ENCODE data around the gene IKZF2. TPM values are rescaled to one million over a fixed set of nuclear protein-coding genes. Genes with fewer than 3 reads are reported as not detected.

Gene IKZF2
- total RNA-seq, 1 experiment from 2014 or later = 1.6 TPM

- Histone ChIP-seq H2AFZ (ENCODE audit: low read depth, low read length, poor library complexity, severe bottlenecking) (no peak overlapping the region), H3K4me3 (replicated peaks in 1 of 2; ENCODE audit: low read depth in 1 of 2, low read length in 2 of 2) (no peak overlapping the region), H3K79me2 (ENCODE audit: insufficient read depth, low read length) (no peaks in the 10 kb centered on the region), H3K36me3 (ENCODE audit: control insufficient read depth in 1 of 2, insufficient read depth in 2 of 2, low read length in 2 of 2) (no peaks in the 10 kb centered on the region), H3K9me3 (ENCODE audit: control insufficient read depth in 1 of 2, insufficient read depth in 1 of 2, low read depth in 1 of 2, low read length in 2 of 2) (no peaks in the 10 kb centered on the region), H3K4me2 (ENCODE audit: low read length) (no peak overlapping the region), H3K27me3 (ENCODE audit: insufficient read depth, low read length) (no peaks in the 10 kb centered on the region), H3K9me2 (ENCODE audit: insufficient read depth) (no peaks in the 10 kb centered on the region), H3K4me1 (ENCODE audit: control insufficient read depth in 1 of 2, insufficient read depth in 2 of 2, low read length in 2 of 2) (peaks cover 0 to 2% of the 10 kb centered on the region in 2 experiments; a peak in 1 of 4 replicates), H3K27ac (ENCODE audit: low read depth, low read length) (no peak overlapping the region), H4K20me1 (ENCODE audit: insufficient read depth) (no peaks in the 10 kb centered on the region), H3K9ac (ENCODE audit: low read length) (no peak overlapping the region)
- no peak for DNase-seq (ENCODE audit: low read depth, low spot score)
- POLR2A ChIA-PET = no interaction called here
- CTCF ChIA-PET = no interaction called here
- intact Hi-C loops (cut with micrococcal nuclease) = no loop called here
- ATAC-seq = no peak
- no peak for TF ChIP-seq REST (IDR thresholded peaks at IDR 0.05; ENCODE audit: low read depth)
- TF ChIP-seq MAX (IDR thresholded peaks at IDR 0.05) = no peak
- TF ChIP-seq POLR2AphosphoS5 (IDR thresholded peaks at IDR 0.05; ENCODE audit: low read depth, low read length) = no peak
- no peak for TF ChIP-seq ZBTB33 (IDR thresholded peaks at IDR 0.05; ENCODE audit: extremely low read depth, insufficient replicate concordance, low read length)
- no peak for TF ChIP-seq FOSL1 (IDR thresholded peaks at IDR 0.05; ENCODE audit: low read depth)
- TF ChIP-seq EZH2 (IDR thresholded peaks at IDR 0.05) = no peak
- no peak for TF ChIP-seq SIN3A (IDR thresholded peaks at IDR 0.05; ENCODE audit: low read depth)
- no peak for TF ChIP-seq CTCF (IDR thresholded peaks at IDR 0.05 in 2 of 3, conservative IDR thresholded peaks at IDR 0.05 in 1 of 3; ENCODE audit: borderline replicate concordance in 1 of 3, insufficient read depth in 1 of 3, low read depth in 2 of 3, low read length in 2 of 3)
- TF ChIP-seq TCF7L2 (IDR thresholded peaks at IDR 0.05; ENCODE audit: borderline replicate concordance, extremely low read depth, insufficient read depth, insufficient read length) = no peak
- TF ChIP-seq CBX3 (IDR thresholded peaks at IDR 0.05; ENCODE audit: low read depth) = no peak
- no peak for TF ChIP-seq SRF (IDR thresholded peaks at IDR 0.05; ENCODE audit: low read depth)
- TF ChIP-seq CEBPB (IDR thresholded peaks at IDR 0.05; ENCODE audit: low read depth) = no peak
- no peak for TF ChIP-seq EZH2phosphoT487 (IDR thresholded peaks at IDR 0.05; ENCODE audit: borderline replicate concordance)
- no peak for TF ChIP-seq POLR2A (IDR thresholded peaks at IDR 0.05; ENCODE audit: borderline replicate concordance, extremely low read depth, insufficient read depth, insufficient read length)
- TF ChIP-seq EGR1 (IDR thresholded peaks at IDR 0.05; ENCODE audit: low read depth) = no peak
- RAD21 ChIA-PET (ENCODE audit: low non-redundant PET in 1 of 2, low total read pairs in 2 of 2, uncharacterized antibody in 2 of 2, unreplicated experiment in 2 of 2) = no interaction called here
- no TSS peak for BruUV-seq (replicated peaks)
These were observed 5.6 kb downstream of the IKZF2 start for GRCh38 chr2:213145715-213146242.
